Spleen (tissue), 11 donors: ENCODE measurements around the gene FAM120A. TPM values are rescaled to one million over a fixed set of nuclear protein-coding genes. Genes with fewer than 3 reads are reported as not detected.

Experiments used
- DNase-seq: peaks from one replicate; pipeline ENCODE4 v3.0.0-alpha.2; 2020
- H3K27ac ChIP-seq, 8 donors: fragments of 200-600 bp; sonication (generic) in 7 of 8; 1 replicate in 4 of 8; 2 replicates in 4 of 8; pipeline versions ENCODE4 v1.5.0 to v1.8.0; 2016 to 2021; ENCODE audit warnings: inconsistent platforms in 4 of 8, mild to moderate bottlenecking in 4 of 8, moderate library complexity in 1 of 8
- H3K27me3 ChIP-seq, 7 donors: fragments of 200-600 bp; sonication (generic) in 6 of 7; replicated peaks in 1 of 7; 1 replicate in 4 of 7; 2 replicates in 3 of 7; pipeline versions ENCODE4 v1.5.0 to v1.8.0; 2016 to 2021; ENCODE audit warnings: inconsistent platforms in 3 of 7, mild to moderate bottlenecking in 1 of 7
- H3K36me3 ChIP-seq, 6 donors: fragments of 200-600 bp; sonication (generic) in 5 of 6; 1 replicate in 4 of 6; 2 replicates in 2 of 6; pipeline versions ENCODE4 v1.5.0 to v1.8.0; 2016 to 2021; ENCODE audit warnings: inconsistent platforms in 2 of 6
- H3K4me1 ChIP-seq, 6 donors: fragments of 200-600 bp; sonication (generic) in 5 of 6; 1 replicate in 3 of 6; 2 replicates in 3 of 6; pipeline versions ENCODE4 v1.5.0 to v1.8.0; 2016 to 2021; ENCODE audit warnings: inconsistent platforms in 3 of 6
- H3K4me3 ChIP-seq, 8 donors: fragments of 200-600 bp; sonication (generic) in 7 of 8; 1 replicate in 4 of 8; 2 replicates in 4 of 8; pipeline versions ENCODE4 v1.5.0 to v1.8.0; 2016 to 2021; ENCODE audit warnings: inconsistent platforms in 4 of 8, mild to moderate bottlenecking in 4 of 8, moderate library complexity in 2 of 8
- H3K9me3 ChIP-seq, 8 donors: fragments of 200-600 bp; sonication (generic) in 7 of 8; 1 replicate in 4 of 8; 2 replicates in 4 of 8; pipeline versions ENCODE4 v1.5.0 to v1.8.0; 2016 to 2021; ENCODE audit warnings: inconsistent platforms in 4 of 8
- CTCF ChIP-seq, 11 experiments: fragments of 200-600 bp in 7 of 11; fragments of 450-650 bp in 4 of 11; sonication (generic) in 4 of 11; IDR thresholded peaks in 8 of 11; conservative IDR thresholded peaks in 3 of 11; 1 replicate in 7 of 11; 2 replicates in 4 of 11; pipeline versions ENCODE4 v1.4.0 to v1.8.0; 2016 to 2021; ENCODE audit warnings: antibody characterized with exemption in 11 of 11, inconsistent platforms in 4 of 11, mild to moderate bottlenecking in 1 of 11
- POLR2A ChIP-seq, 3 donors: fragments of 450-650 bp; IDR thresholded peaks; one replicate each; pipeline ENCODE4 v1.5.1; 2017; ENCODE audit warnings: antibody characterized with exemption in 3 of 3, mild to moderate bottlenecking in 1 of 3
- POLR2AphosphoS5 ChIP-seq, 3 donors: sonication (generic); formaldehyde crosslinking; IDR thresholded peaks; one replicate each; pipeline ENCODE4 v1.5.1; 2017; ENCODE audit warnings: antibody characterized with exemption in 3 of 3
- WGBS, 5 donors: extraction: QIAGEN DNeasy Blood & Tissue Kit in 3 of 5; methylation state at CpG; one replicate each; pipeline versions ENCODE4 v1.1.5 to v1.1.7; 2013 to 2018; 5-methylcytosine and 5-hydroxymethylcytosine counted together
- intact Hi-C: fragments of 100-400 bp; cut with DNase I; formaldehyde crosslinking; loops from one replicate; pipeline ENCODE4 v1.15.0; 2023; ENCODE audit warnings: low total_unique reads
- polyA plus RNA-seq, 3 donors: library from polyadenylated mRNA; stranded (reverse); fragments of 200-250 nt; gene quantifications; one replicate each; pipeline ENCODE4 v1.2.1, GENCODE V29; 2013
- total RNA-seq, 7 donors: library from RNA; depleted of rRNA in 3 of 7; stranded (reverse); fragments of >200 nt in 3 of 7; fragmentation: NEBNext Ultra II Directional in 4 of 7; extraction: Animal tissue kit (Norgen Biotek cat#: 25700) in 4 of 7; gene quantifications; one replicate each; pipeline versions ENCODE4 v1.1.0 to v1.2.1, GENCODE V29; 2016 to 2021
- donor health status: healthy with polysubstance abuse.
- donor health status: DM: no; HTN: no; CAD: no; lungs with moderate emphysema.
- donor health status: DM: no; HTN: no; CAD: no.
- donor health status: Bipolar disorder and iron deficiency.
- donor health status: healthy.
- donor health status: DM: no; HTN: no; CAD: no.
- donor health status: DM: yes; HTN: yes; CAD: no.

Gene FAM120A
- total and polyA plus RNA-seq, 10 donors: 33.0 to 116 (median 102) TPM

GRCh38 chr9:93517331-93517730, 65.8 kb downstream of the FAM120A start:
- H3K9me3 ChIP-seq: no peaks in the 10 kb centered on the region
- no peak overlapping the region for H3K4me3 ChIP-seq
- H3K4me1 ChIP-seq: peaks cover 0 to 44% (median 14%) of the 10 kb centered on the region in 6 donors
- intact Hi-C loops: no loop called here
- no peak overlapping the region for H3K27ac ChIP-seq
- DNase-seq: no peak
- peaks cover 0 to 83% (median 26%) of the 10 kb centered on the region in 6 donors for H3K36me3 ChIP-seq
- WGBS, 5 donors: 85 to 95% (median 93%) methylated on average over 1 of the region's 1 CpG
- no peaks in the 10 kb centered on the region for H3K27me3 ChIP-seq
- TF ChIP-seq POLR2AphosphoS5 (IDR thresholded peaks at IDR 0.05) (no peak), CTCF (IDR thresholded peaks at IDR 0.05 in 8 of 11, conservative IDR thresholded peaks at IDR 0.05 in 3 of 11) (no peak), POLR2A (IDR thresholded peaks at IDR 0.05) (no peak)

- Histone ChIP-seq H3K9me3 (no peaks in the 10 kb centered on the region), H3K27me3 (no peaks in the 10 kb centered on the region), H3K27ac (no peak overlapping the region), H3K4me3 (no peak overlapping the region), H3K4me1 (peaks cover 0 to 23% (median 0%) of the 10 kb centered on the region in 6 donors), H3K36me3 (peaks cover 0 to 96% (median 42%) of the 10 kb centered on the region in 6 donors)
- TF ChIP-seq POLR2AphosphoS5 (IDR thresholded peaks at IDR 0.05): no peak
- TF ChIP-seq CTCF (IDR thresholded peaks at IDR 0.05 in 8 of 11, conservative IDR thresholded peaks at IDR 0.05 in 3 of 11): no peak
- no peak for TF ChIP-seq POLR2A (IDR thresholded peaks at IDR 0.05)
- intact Hi-C loops: no loop called here
- WGBS, 5 donors: 83 to 91% (median 86%) methylated on average over 6 of the region's 6 CpGs
- DNase-seq: no peak
Observed at GRCh38 chr9:93520523-93520922, 69.0 kb downstream of the FAM120A start.

GRCh38 chr9:93522736-93523135, 71.3 kb downstream of the FAM120A start:
- H3K36me3 ChIP-seq: peaks cover 0 to 99% (median 48%) of the 10 kb centered on the region in 6 donors

More at GRCh38 chr9:93522736-93523135, 71.3 kb downstream of the FAM120A start:
- H3K27me3 ChIP-seq: no peaks in the 10 kb centered on the region
- 86 to 97% (median 91%) methylated on average over 3 of the region's 3 CpGs for WGBS, 5 donors
- H3K4me1 ChIP-seq: peaks cover 0 to 23% (median 0%) of the 10 kb centered on the region in 6 donors
- DNase-seq: no peak
- no peaks in the 10 kb centered on the region for H3K9me3 ChIP-seq
- intact Hi-C loops: no loop called here
- H3K27ac ChIP-seq: no peak overlapping the region
- H3K4me3 ChIP-seq: no peak overlapping the region
- TF ChIP-seq CTCF (IDR thresholded peaks at IDR 0.05 in 8 of 11, conservative IDR thresholded peaks at IDR 0.05 in 3 of 11): no peak
- no peak for TF ChIP-seq POLR2AphosphoS5 (IDR thresholded peaks at IDR 0.05)
- TF ChIP-seq POLR2A (IDR thresholded peaks at IDR 0.05): no peak
